Lower lobe of right lung (tissue), 2 donors: Measurements from ENCODE around the gene NME7. TPM values are rescaled to one million over a fixed set of nuclear protein-coding genes. Genes with fewer than 3 reads are reported as not detected.

Source experiments
- ATAC-seq, 2 donors: fragments of 200-7000 bp; cut with Tn5 transposase; one replicate each; pipeline ENCODE4 v1.9.1; 2020 to 2022; ENCODE audit warnings: mild to moderate bottlenecking in 2 of 2, moderate library complexity in 2 of 2
- DNase-seq: peaks from one replicate; pipeline ENCODE4 v3.0.0-alpha.2; 2020
- H3K27ac ChIP-seq: fragments of 200-600 bp; one replicate; pipeline ENCODE4 v1.8.0; 2022
- H3K27me3 ChIP-seq: fragments of 200-600 bp; one replicate; pipeline ENCODE4 v1.8.0; 2022; ENCODE audit warnings: low read depth
- H3K36me3 ChIP-seq: fragments of 200-600 bp; one replicate; pipeline ENCODE4 v1.8.0; 2022; ENCODE audit warnings: mild to moderate bottlenecking
- H3K4me1 ChIP-seq: fragments of 200-600 bp; one replicate; pipeline ENCODE4 v1.8.0; 2022
- H3K4me3 ChIP-seq: fragments of 200-600 bp; one replicate; pipeline ENCODE4 v1.8.0; 2022; ENCODE audit warnings: mild to moderate bottlenecking
- H3K9me3 ChIP-seq: fragments of 200-600 bp; one replicate; pipeline ENCODE4 v1.8.0; 2022
- intact Hi-C: fragments of 100-400 bp; cut with DNase I; formaldehyde crosslinking; loops from one replicate; pipeline ENCODE4 v1.11.0; 2022
- total RNA-seq: library from RNA; stranded (reverse); fragmentation: NEBNext Ultra II Directional; extraction: Animal tissue kit (Norgen Biotek cat#: 25700); gene quantifications from one replicate; pipeline ENCODE4 v1.2.1, GENCODE V29; 2021
- TF ChIP-seq, protein P1 (sequence below): fragments of 200-600 bp; IDR thresholded peaks from one replicate; pipeline ENCODE4 v1.8.0; 2022; ENCODE audit warnings: antibody characterized with exemption, mild to moderate bottlenecking
- donor health status: DM: no; HTN: yes; CAD: no; lungs with severe emphysema.

Gene NME7
- total RNA-seq, 1 donor from 2014 or later = 17.3 TPM

DNA sequence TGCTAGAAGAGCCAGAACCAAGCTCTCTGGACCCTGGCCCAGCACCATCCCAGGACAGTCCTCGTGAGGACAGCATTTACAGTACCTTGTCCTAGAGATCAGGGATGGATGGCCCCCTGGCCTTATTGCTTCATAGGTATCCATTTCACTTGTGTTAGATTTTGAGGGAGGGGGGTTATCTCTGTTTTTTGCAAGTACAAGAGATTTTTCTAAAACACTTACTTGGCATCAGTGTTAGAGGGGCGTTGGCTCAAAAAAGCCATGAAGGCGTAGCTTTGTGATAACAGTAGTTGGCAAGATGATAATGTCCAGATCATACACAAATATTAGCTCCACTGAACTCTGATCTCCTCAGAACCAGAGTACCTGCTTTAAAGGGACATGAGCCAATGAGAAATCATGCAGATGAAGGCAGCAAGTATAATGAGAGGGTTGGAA lies 266.9 kb downstream of the NME7 start:
- no peaks in the 10 kb centered on the region for H3K9me3 ChIP-seq
- H3K4me1 ChIP-seq = peaks cover 26% of the 10 kb centered on the region
- H3K36me3 ChIP-seq = no peaks in the 10 kb centered on the region
- no peak for DNase-seq
- no peak overlapping the region for H3K27ac ChIP-seq
- H3K4me3 ChIP-seq = no peak overlapping the region
- intact Hi-C loops = loop anchor here (10.0 kb wide), 2 partner anchors 266 to 466 kb away; no protein-coding TSS in a partner anchor
- TF ChIP-seq, protein P1, sequence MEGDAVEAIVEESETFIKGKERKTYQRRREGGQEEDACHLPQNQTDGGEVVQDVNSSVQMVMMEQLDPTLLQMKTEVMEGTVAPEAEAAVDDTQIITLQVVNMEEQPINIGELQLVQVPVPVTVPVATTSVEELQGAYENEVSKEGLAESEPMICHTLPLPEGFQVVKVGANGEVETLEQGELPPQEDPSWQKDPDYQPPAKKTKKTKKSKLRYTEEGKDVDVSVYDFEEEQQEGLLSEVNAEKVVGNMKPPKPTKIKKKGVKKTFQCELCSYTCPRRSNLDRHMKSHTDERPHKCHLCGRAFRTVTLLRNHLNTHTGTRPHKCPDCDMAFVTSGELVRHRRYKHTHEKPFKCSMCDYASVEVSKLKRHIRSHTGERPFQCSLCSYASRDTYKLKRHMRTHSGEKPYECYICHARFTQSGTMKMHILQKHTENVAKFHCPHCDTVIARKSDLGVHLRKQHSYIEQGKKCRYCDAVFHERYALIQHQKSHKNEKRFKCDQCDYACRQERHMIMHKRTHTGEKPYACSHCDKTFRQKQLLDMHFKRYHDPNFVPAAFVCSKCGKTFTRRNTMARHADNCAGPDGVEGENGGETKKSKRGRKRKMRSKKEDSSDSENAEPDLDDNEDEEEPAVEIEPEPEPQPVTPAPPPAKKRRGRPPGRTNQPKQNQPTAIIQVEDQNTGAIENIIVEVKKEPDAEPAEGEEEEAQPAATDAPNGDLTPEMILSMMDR = no peak
- no peaks in the 10 kb centered on the region for H3K27me3 ChIP-seq
- ATAC-seq = no peak

- Histone ChIP-seq H3K4me3 (no peak overlapping the region), H3K4me1 (peaks cover 21% of the 10 kb centered on the region), H3K9me3 (no peaks in the 10 kb centered on the region), H3K27me3 (no peaks in the 10 kb centered on the region), H3K36me3 (no peaks in the 10 kb centered on the region), H3K27ac (no peak overlapping the region)
- intact Hi-C loops = loop anchor here (10.0 kb wide), 2 partner anchors 265 to 465 kb away; no protein-coding TSS in a partner anchor
- TF ChIP-seq, protein P1 = no peak
- DNase-seq (no peak), ATAC-seq (no peak)
Observed at GRCh38 chr1:169100208-169100607, 267.4 kb downstream of the NME7 start.

- peaks cover 15% of the 10 kb centered on the region for H3K4me1 ChIP-seq
- no peaks in the 10 kb centered on the region for H3K27me3 ChIP-seq
- no peaks in the 10 kb centered on the region for H3K36me3 ChIP-seq
- H3K4me3 ChIP-seq = no peak overlapping the region
- no peaks in the 10 kb centered on the region for H3K9me3 ChIP-seq
- TF ChIP-seq, protein P1 = no peak
- no peak overlapping the region for H3K27ac ChIP-seq
- DNase-seq (no peak), ATAC-seq (no peak)
- intact Hi-C loops = no loop called here
Observed at GRCh38 chr1:169099561-169099960, 268.0 kb downstream of the NME7 start.

- Histone ChIP-seq H3K27ac (no peak overlapping the region), H3K4me1 (peaks cover 12% of the 10 kb centered on the region), H3K9me3 (no peaks in the 10 kb centered on the region), H3K27me3 (no peaks in the 10 kb centered on the region), H3K4me3 (no peak overlapping the region), H3K36me3 (no peaks in the 10 kb centered on the region)
- TF ChIP-seq, protein P1 = no peak
- no peak for ATAC-seq
- DNase-seq = no peak
- intact Hi-C loops = no loop called here
Observed at GRCh38 chr1:169098380-169098779, 269.2 kb downstream of the NME7 start.

- no peaks in the 10 kb centered on the region for H3K27me3 ChIP-seq
- ATAC-seq (no peak), DNase-seq (no peak)
- H3K27ac ChIP-seq = no peak overlapping the region
- H3K9me3 ChIP-seq = no peaks in the 10 kb centered on the region
- H3K4me3 ChIP-seq = no peak overlapping the region
- TF ChIP-seq, protein P1 = no peak
- intact Hi-C loops = no loop called here
- no peaks in the 10 kb centered on the region for H3K4me1 ChIP-seq
- no peaks in the 10 kb centered on the region for H3K36me3 ChIP-seq
Observed at GRCh38 chr1:169094897-169095569, 272.6 kb downstream of the NME7 start.
